Erythroblast (primary cell): Measurements from ENCODE around the gene DHRS4.

Source experiments
- DNase-seq, 2 experiments: peaks; one replicate each; lab custom pipeline; 2025; lab: John Stamatoyannopoulos, UW
- GATA1 ChIP-seq: IDR thresholded peaks from 2 replicates; pipeline ENCODE4 v1.6.1; 2011; ENCODE audit warnings: low read depth, mild to moderate bottlenecking, control low read depth, low read length, moderate library complexity
- POLR2A ChIP-seq: IDR thresholded peaks from 2 replicates; pipeline ENCODE4 v1.6.1; 2011; ENCODE audit warnings: mild to moderate bottlenecking, low read length

Gene DHRS4

DNA sequence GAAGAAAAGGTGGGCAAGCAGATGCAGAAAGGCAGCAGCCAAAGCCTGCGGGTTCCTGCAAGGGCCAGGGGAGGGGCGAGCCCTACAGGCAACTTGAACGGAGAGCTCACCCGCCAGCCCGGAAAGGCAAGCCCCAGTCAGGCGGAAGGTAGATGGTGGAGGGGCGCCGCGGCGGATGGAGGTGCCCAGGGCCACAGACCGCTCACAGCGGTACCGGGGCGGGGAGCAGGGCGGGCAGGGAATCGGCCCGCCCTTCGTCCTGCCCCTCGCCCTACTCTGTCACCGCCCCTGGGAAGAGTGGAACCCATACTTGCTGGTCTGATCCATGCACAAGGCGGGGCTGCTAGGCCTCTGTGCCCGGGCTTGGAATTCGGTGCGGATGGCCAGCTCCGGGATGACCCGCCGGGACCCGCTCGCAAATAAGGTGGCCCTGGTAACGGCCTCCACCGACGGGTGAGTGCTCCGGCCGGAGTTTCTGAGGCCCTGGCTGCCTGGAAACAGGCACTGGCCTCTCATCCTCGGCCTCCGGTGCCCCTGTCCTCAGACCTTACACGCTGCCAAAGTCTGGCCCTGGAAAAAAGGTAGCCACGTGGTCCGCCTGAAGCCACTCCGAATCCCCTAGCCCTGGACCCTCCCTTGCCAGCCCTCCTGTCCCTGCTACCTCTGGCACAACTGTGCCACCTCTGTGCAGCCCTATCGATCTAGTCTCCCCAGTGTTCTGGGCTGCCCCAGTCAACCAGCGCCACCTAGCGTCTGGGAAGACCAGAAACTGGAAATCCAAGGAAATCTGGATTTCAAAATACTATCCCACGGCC, at the start of gene DHRS4:
DHRS4 (plus strand) TSS at position 307 of the 815 bp plus-strand sequence; CDS start at position 326, 19 bp downstream.
- DNase-seq: peak; percentile 80 to 87
- no peak for TF ChIP-seq GATA1
- peak; percentile 78 for TF ChIP-seq POLR2A

DNA sequence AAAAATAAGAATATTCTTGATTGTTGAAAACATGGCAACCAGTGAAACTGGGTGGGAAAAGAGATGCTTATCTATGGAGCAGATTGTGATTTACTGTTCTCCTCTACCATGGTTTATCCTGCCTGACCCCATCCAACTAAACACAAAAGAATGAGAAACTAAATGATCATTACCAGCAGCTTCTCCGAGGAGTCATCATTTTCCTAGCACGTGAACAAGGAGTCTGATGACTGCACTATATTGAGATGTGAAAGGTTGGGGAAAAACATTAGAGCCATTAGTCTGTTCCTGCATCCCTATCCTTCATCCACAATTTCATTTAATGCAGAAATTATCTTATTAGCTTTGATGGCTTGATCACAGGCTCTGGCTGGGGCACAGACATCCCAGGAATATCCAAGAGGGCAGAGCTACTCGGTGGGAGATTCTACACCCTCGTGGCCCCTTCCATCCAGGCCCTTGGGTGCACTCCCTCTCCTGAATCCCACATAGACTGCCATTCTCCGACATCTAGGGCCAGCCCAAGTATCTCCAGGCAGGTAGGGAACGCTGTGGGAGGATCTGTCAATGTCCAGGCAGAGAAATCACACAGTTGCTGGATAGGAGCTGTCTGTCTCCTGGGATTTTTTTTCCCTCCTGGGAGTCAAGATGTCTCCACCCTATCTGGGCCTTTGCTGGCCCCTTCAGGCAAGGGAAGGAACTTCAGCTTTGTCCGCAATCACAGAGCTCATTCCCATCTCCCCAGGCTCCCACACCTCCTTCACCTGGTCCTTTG, 43.3 kb upstream of the DHRS4 start:
- peak; percentile 10 to 36 for DNase-seq
- TF ChIP-seq GATA1 (no peak), POLR2A (no peak)

GRCh38 chr14:23910876-23911210, 42.7 kb upstream of the DHRS4 start:
- no peak for DNase-seq
- TF ChIP-seq GATA1 (no peak), POLR2A (no peak)

DNA sequence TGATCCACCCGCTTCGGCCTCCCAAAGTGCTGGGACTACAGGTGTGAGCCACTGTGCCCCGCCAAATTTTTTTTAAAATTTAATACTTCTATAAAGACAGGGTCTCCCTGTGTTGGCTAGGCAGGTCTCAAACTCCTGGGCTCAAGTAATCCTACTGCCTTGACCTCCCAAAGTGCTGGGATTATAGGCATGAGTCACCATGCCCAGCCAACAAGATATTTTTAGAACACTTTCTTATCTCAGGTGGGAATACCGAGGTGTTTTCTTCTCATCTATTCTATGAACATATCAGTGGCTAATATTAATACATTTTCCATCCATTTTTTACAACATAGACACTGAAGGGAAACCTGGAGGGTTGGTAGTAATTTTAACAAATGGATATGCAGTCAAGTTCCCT, 38.0 kb upstream of the DHRS4 start:
- no peak for TF ChIP-seq GATA1
- TF ChIP-seq POLR2A: no peak
- DNase-seq: no peak

DNA sequence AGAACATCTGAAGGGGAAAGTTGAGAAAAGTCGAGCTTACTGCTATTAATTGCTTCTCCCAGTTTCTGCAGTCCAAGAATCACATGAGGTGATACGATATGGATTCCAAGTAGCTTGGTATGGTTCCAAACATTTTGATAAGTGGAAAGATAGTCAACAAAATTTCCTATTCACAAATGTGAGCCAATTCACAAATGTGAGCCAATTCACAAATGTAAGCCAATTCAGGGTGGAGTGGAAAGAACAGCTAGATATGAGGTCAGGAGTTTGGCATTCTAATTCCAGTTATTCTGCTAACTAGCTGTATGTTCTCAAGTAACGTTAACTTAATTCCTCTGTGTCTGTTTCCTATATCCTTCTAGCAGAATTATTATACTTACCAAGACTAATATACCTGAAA, 37.6 kb upstream of the DHRS4 start:
- TF ChIP-seq POLR2A (no peak), GATA1 (no peak)
- DNase-seq: no peak

- TF ChIP-seq POLR2A (no peak), GATA1 (no peak)
- no peak for DNase-seq
Measured at GRCh38 chr14:23916446-23916845, 37.1 kb upstream of the DHRS4 start.

GRCh38 chr14:23922545-23922944, 31.0 kb upstream of the DHRS4 start:
- DNase-seq: no peak

DNA sequence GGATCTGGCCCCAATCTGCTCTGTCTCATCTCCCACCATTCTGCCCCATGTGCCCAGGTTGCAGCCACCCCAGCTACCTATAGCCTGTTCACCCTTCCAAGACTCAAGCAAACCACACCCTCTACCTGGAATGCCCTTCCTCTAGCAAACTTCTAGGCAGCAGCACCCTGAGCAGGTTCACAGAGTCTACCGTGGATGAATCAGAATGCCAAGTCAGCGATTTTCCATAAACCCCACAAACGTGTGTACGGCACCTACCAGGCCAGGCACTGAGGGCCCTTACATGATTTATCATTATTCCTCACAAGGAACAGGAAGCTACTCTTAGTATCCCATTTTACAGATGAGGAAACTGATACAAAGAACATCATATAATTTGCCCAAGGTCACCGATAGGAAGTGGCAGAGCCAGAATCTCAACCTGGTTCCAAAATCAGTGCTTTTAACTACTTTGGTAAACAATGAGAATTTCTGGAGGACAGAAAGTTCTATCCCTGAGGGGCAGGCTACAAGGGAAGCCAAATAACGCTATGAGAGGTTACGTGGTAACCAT, 28.0 kb upstream of the DHRS4 start:
- TF ChIP-seq GATA1 (no peak), POLR2A (no peak)
- DNase-seq: no peak

More at GRCh38 chr14:23922545-23922944, 31.0 kb upstream of the DHRS4 start:
- TF ChIP-seq GATA1 (no peak), POLR2A (no peak)

DNA sequence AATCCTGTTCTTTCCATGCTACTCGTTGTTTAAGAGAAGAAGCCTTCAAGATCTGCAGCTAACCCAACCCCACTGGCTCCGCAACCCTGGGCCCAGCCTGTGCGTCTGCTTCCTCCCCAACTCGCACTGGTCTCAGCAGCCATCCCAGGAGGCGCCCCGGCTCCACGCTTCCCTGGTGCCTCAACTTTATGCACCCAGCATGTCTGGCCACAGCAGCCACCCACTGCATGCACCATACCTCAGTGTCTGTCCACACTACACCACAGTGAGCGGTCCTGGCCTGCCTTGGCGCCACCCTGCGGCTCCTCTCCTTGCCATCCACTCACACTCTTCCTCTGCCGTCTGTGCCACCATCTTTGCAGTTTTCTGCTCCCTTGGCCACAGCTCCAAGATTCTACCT, 27.0 kb upstream of the DHRS4 start:
- TF ChIP-seq GATA1: no peak

DNA sequence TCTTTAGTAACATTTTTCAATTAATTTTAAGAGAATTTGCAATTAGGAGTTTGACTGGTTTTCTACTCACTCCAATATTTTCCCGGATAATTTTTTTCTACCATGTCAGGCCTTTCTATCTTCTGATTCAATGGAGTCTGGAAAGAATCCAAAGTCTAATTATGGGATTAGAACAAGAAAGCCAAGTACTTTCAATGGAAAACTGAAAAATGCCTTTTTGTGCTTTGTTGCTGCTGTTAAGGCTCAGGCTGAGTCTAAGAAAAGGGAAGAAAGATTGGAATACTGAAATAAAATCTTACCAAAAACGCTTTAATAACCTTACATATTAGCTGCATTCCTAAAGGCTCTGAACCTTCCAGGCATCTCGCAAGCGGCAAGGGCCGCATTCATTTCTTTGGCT, 24.4 kb upstream of the DHRS4 start:
- TF ChIP-seq GATA1: no peak
- TF ChIP-seq POLR2A: no peak
- DNase-seq: no peak

More for the DNA sequence above, 27.0 kb upstream of the DHRS4 start:
- DNase-seq: no peak

- no peak for TF ChIP-seq GATA1
- TF ChIP-seq POLR2A: no peak
- peak; percentile 73 to 85 for DNase-seq
Measured at GRCh38 chr14:23929822-23930294, 23.7 kb upstream of the DHRS4 start.

GRCh38 chr14:23930742-23931141, 22.8 kb upstream of the DHRS4 start:
- DNase-seq: no peak
- TF ChIP-seq GATA1: no peak
- no peak for TF ChIP-seq POLR2A

- DNase-seq: peak; percentile 29 to 51
- TF ChIP-seq POLR2A (no peak), GATA1 (no peak)
Measured at GRCh38 chr14:23931721-23932289, 21.8 kb upstream of the DHRS4 start.
